ENCODE results near the gene NUTM1. TPM values are rescaled to one million over a fixed set of nuclear protein-coding genes. Genes with fewer than 3 reads are reported as not detected.
A peak's percentile ranks its signal among the peaks of the same experiment; 100 is the strongest.

Gene NUTM1
- total and polyA plus RNA-seq, 2 donors (not counting 1 experiment from before 2014, with no cell fraction given), result not detected

DNA sequence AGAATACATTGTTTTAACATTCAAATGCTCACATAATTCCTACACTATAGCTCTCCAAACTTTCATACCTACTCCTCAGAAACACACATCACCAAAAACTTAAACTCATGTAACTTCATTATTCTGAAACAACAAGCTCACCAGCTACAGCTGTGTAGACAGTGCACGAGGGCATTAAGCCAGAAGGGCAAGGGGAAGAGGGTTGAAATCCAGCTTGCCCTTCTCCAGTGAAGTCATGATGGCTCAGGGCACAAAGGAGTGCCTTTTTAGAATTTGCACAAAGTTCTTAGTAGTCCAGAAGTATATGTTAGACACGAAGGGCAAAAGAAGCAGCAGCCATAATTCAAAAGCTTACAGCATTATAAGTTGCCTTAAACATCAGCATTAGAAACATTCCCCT, 14.1 kb upstream of the NUTM1 start:
- H3K4me3 ChIP-seq (ENCODE audit: control extremely low read depth in 1 of 5, extremely low read depth in 1 of 5, insufficient read depth in 1 of 5, low read depth in 2 of 5, low read length in 4 of 5), result peak overlapping the region in 2 of 5 experiments; percentile 8 to 23
- H4K20me1 ChIP-seq (ENCODE audit: control insufficient read depth, insufficient read depth, low read length, poor library complexity, severe bottlenecking), result no peaks in the 10 kb centered on the region
- peaks cover 65 to 81% of the 10 kb centered on the region in 2 donors for H3K4me1 ChIP-seq (ENCODE audit: control insufficient read depth in 2 of 2, insufficient read depth in 2 of 2, low read length in 2 of 2)
- H3K27me3 ChIP-seq (replicated peaks in 1 of 4; ENCODE audit: control extremely low read depth in 1 of 4, control insufficient read depth in 3 of 4, insufficient read depth in 4 of 4, low read length in 3 of 4), result no peaks in the 10 kb centered on the region
- DNase-seq (no peak), ATAC-seq (ENCODE audit: low read depth) (no peak)
- H3K9ac ChIP-seq (ENCODE audit: low read length), result peak overlapping the region; percentile 36
- H3K9me3 ChIP-seq (ENCODE audit: control extremely low read depth in 1 of 3, control insufficient read depth in 2 of 3, insufficient read depth in 1 of 3, low read length in 2 of 3), result no peaks in the 10 kb centered on the region
- Mint-ChIP-seq H3K4me3 (peak overlapping the region; percentile 65), H3K27ac (peak overlapping the region; percentile 67), H3K9me3 (ENCODE audit: insufficient read depth) (no peaks in the 10 kb centered on the region), H3K27me3 (no peaks in the 10 kb centered on the region), H3K4me1 (peaks cover 76% of the 10 kb centered on the region)
- ChIA-PET POLR2A (interaction anchor here (1.2 to 2.7 kb wide), 2 partner anchors 9 to 11 kb away, joined by 5 to 11 read pairs; partner anchors contain the start of gene SLC12A6), CTCF (interaction anchor here (0.9 to 2.8 kb wide), 11 partner anchors 9 to 259 kb away, joined by 3 to 9 read pairs (median 4); partner anchors contain the start of genes LPCAT4, NOP10 and NUTM1)
- H3K36me3 ChIP-seq (replicated peaks in 1 of 2; ENCODE audit: control extremely low read depth in 1 of 2, control insufficient read depth in 1 of 2, extremely low read depth in 1 of 2, insufficient read depth in 2 of 2, low read length in 1 of 2), result no peaks in the 10 kb centered on the region
- H3K27ac ChIP-seq (ENCODE audit: low read length in 2 of 2), result peak overlapping the region; percentile 63 to 87
- H3K79me2 ChIP-seq (ENCODE audit: control insufficient read depth, insufficient read depth, low read length), result peaks cover 91% of the 10 kb centered on the region
- peak overlapping the region; percentile 26 for H2AFZ ChIP-seq (ENCODE audit: insufficient read depth, low read depth, low read length, poor library complexity, severe bottlenecking)
- TF ChIP-seq, protein P1, sequence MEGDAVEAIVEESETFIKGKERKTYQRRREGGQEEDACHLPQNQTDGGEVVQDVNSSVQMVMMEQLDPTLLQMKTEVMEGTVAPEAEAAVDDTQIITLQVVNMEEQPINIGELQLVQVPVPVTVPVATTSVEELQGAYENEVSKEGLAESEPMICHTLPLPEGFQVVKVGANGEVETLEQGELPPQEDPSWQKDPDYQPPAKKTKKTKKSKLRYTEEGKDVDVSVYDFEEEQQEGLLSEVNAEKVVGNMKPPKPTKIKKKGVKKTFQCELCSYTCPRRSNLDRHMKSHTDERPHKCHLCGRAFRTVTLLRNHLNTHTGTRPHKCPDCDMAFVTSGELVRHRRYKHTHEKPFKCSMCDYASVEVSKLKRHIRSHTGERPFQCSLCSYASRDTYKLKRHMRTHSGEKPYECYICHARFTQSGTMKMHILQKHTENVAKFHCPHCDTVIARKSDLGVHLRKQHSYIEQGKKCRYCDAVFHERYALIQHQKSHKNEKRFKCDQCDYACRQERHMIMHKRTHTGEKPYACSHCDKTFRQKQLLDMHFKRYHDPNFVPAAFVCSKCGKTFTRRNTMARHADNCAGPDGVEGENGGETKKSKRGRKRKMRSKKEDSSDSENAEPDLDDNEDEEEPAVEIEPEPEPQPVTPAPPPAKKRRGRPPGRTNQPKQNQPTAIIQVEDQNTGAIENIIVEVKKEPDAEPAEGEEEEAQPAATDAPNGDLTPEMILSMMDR (IDR thresholded peaks at IDR 0.05), result no peak
- TF ChIP-seq EZH2 (IDR thresholded peaks at IDR 0.05; ENCODE audit: borderline replicate concordance, insufficient read depth, low read depth, low read length, poor library complexity, severe bottlenecking), result no peak
- H3K4me2 ChIP-seq (replicated peaks; ENCODE audit: low read depth, low read length, poor library complexity, severe bottlenecking), result peak overlapping the region; percentile 70
- intact Hi-C loops (cut with micrococcal nuclease), result loop anchor here (1.0 kb wide), 1 partner anchor 11 kb away; no protein-coding TSS in a partner anchor
- 38% methylated on average over 1 of the region's 2 CpGs for WGBS (ENCODE audit: insufficient coverage)

DNA sequence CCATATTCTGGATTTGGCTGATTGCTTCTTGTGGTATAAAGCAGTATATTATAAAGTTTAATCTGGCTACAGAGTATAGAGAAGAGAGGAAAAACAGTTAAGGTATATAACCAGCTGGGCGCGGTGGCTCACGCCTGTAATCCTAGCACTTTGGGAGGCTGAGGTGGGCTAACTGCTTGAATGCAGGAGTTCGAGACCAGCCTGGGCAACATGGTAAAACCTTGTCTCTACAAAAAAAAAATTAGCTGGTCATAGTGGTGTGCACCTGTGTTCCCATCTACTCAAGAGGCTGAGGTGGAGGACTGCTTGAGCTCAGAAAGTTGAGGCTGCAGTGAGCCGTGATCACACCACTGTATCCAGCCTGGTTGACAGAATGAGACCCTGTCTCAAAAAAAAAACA, 12.8 kb upstream of the NUTM1 start:
- Histone ChIP-seq H3K9me3 (ENCODE audit: control extremely low read depth in 1 of 3, control insufficient read depth in 2 of 3, insufficient read depth in 1 of 3, low read length in 2 of 3) (no peaks in the 10 kb centered on the region), H4K20me1 (ENCODE audit: control insufficient read depth, insufficient read depth, low read length, poor library complexity, severe bottlenecking) (no peaks in the 10 kb centered on the region), H3K27me3 (replicated peaks in 1 of 4; ENCODE audit: control extremely low read depth in 1 of 4, control insufficient read depth in 3 of 4, insufficient read depth in 4 of 4, low read length in 3 of 4) (no peaks in the 10 kb centered on the region), H3K27ac (ENCODE audit: low read length in 2 of 2) (peak overlapping the region in 1 of 2 donors; percentile 87), H3K4me1 (ENCODE audit: control insufficient read depth in 2 of 2, insufficient read depth in 2 of 2, low read length in 2 of 2) (peaks cover 69 to 79% of the 10 kb centered on the region in 2 donors), H3K4me2 (replicated peaks; ENCODE audit: low read depth, low read length, poor library complexity, severe bottlenecking) (peak overlapping the region; percentile 70), H3K4me3 (ENCODE audit: control extremely low read depth in 1 of 5, extremely low read depth in 1 of 5, insufficient read depth in 1 of 5, low read depth in 2 of 5, low read length in 4 of 5) (no peak overlapping the region), H3K79me2 (ENCODE audit: control insufficient read depth, insufficient read depth, low read length) (peaks cover 98% of the 10 kb centered on the region), H3K36me3 (replicated peaks in 1 of 2; ENCODE audit: control extremely low read depth in 1 of 2, control insufficient read depth in 1 of 2, extremely low read depth in 1 of 2, insufficient read depth in 2 of 2, low read length in 1 of 2) (no peaks in the 10 kb centered on the region), H2AFZ (ENCODE audit: insufficient read depth, low read depth, low read length, poor library complexity, severe bottlenecking) (no peak overlapping the region), H3K9ac (ENCODE audit: low read length) (no peak overlapping the region)
- ChIA-PET POLR2A (interaction anchor here (0.6 to 2.7 kb wide), 3 partner anchors 7 to 12 kb away, joined by 3 to 15 read pairs (median 11); partner anchors contain the start of genes NOP10 and SLC12A6), CTCF (interaction anchor here (1.3 to 2.8 kb wide), 4 partner anchors 13 to 37 kb away, joined by 3 to 9 read pairs (median 4); partner anchors contain the start of genes LPCAT4, NOP10 and NUTM1)
- Mint-ChIP-seq H3K27me3 (no peaks in the 10 kb centered on the region), H3K4me3 (peak overlapping the region; percentile 24), H3K27ac (peak overlapping the region; percentile 77), H3K4me1 (peaks cover 77% of the 10 kb centered on the region), H3K9me3 (ENCODE audit: insufficient read depth) (no peaks in the 10 kb centered on the region)
- DNase-seq, result no peak
- no peak for ATAC-seq (ENCODE audit: low read depth)
- TF ChIP-seq EZH2 (IDR thresholded peaks at IDR 0.05; ENCODE audit: borderline replicate concordance, insufficient read depth, low read depth, low read length, poor library complexity, severe bottlenecking), result no peak
- TF ChIP-seq, protein P1 (IDR thresholded peaks at IDR 0.05), result no peak
- intact Hi-C loops (cut with micrococcal nuclease), result loop anchor here (10.0 kb wide), 1 partner anchor 655 kb away; the partner anchor contains the start of gene ZNF770
- WGBS (ENCODE audit: insufficient coverage), result 94% methylated on average over 5 of the region's 5 CpGs

All from B cell (primary cell).